ENCODE results near the gene C12orf57. TPM values are rescaled to one million over a fixed set of nuclear protein-coding genes. Genes with fewer than 3 reads are reported as not detected.

The C12orf57 gene
- total and polyA plus RNA-seq, 8 donors: 86.8 to 314 (median 105) TPM

DNA sequence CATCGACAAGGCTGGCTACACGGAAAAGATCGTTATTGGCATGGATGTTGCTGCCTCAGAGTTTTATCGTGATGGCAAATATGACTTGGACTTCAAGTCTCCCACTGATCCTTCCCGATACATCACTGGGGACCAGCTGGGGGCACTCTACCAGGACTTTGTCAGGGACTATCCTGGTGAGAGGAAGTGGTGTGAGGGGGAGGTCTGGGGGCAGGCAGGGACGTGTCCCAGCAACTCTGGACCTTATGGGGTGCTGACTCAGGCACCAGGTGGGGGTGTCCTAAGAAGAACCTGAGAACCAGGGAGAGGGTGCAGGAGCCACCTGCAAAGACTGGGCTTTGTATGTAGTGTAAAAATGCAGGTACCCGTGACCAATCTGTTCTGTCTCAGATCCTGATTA is 24.2 kb upstream of the C12orf57 start:
- TF ChIP-seq, protein P1, sequence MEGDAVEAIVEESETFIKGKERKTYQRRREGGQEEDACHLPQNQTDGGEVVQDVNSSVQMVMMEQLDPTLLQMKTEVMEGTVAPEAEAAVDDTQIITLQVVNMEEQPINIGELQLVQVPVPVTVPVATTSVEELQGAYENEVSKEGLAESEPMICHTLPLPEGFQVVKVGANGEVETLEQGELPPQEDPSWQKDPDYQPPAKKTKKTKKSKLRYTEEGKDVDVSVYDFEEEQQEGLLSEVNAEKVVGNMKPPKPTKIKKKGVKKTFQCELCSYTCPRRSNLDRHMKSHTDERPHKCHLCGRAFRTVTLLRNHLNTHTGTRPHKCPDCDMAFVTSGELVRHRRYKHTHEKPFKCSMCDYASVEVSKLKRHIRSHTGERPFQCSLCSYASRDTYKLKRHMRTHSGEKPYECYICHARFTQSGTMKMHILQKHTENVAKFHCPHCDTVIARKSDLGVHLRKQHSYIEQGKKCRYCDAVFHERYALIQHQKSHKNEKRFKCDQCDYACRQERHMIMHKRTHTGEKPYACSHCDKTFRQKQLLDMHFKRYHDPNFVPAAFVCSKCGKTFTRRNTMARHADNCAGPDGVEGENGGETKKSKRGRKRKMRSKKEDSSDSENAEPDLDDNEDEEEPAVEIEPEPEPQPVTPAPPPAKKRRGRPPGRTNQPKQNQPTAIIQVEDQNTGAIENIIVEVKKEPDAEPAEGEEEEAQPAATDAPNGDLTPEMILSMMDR (IDR thresholded peaks at IDR 0.05): no peak
- H3K27ac ChIP-seq: no peak overlapping the region
- no peak for ATAC-seq
- H3K9me3 ChIP-seq: no peaks in the 10 kb centered on the region
- 49 to 56% methylated on average over 7 of the region's 7 CpGs for WGBS, 2 donors
- peak in 2 of 6 donors; percentile 9 to 24 for DNase-seq
- intact Hi-C loops (cut with DNase I): no loop called here
- FAIRE-seq: no peak
- no peak overlapping the region for H3K4me3 ChIP-seq
- no peaks in the 10 kb centered on the region for H3K36me3 ChIP-seq
- peaks cover 1 to 2% (median 2%) of the 10 kb centered on the region in 3 donors for H3K4me1 ChIP-seq
- H3K27me3 ChIP-seq: no peaks in the 10 kb centered on the region

DNA sequence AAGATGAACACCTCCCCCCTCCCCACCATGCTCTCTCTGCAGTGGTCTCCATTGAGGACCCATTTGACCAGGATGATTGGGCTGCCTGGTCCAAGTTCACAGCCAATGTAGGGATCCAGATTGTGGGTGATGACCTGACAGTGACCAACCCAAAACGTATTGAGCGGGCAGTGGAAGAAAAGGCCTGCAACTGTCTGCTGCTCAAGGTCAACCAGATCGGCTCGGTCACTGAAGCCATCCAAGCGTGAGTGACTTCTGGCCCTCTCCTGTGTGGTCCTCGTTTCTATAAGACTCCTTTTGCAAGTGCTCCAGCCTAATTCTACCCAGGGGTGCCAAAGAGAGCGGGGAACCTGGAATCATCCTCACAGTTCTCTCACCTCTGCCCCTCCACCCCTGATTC is 22.3 kb upstream of the C12orf57 start:
- intact Hi-C loops (cut with DNase I): loop anchor here in 1 of 3 donors (10.0 kb wide), 1 partner anchor 173 kb away; the partner anchor contains the start of gene C1R
- DNase-seq: peak in 1 of 6 donors; percentile 6
- no peak overlapping the region for H3K27ac ChIP-seq
- H3K36me3 ChIP-seq: no peaks in the 10 kb centered on the region
- ATAC-seq: no peak
- 42 to 49% methylated on average over 7 of the region's 7 CpGs for WGBS, 2 donors
- no peak for FAIRE-seq
- H3K4me3 ChIP-seq: no peak overlapping the region
- H3K4me1 ChIP-seq: peaks cover 3 to 19% (median 9%) of the 10 kb centered on the region in 3 donors
- H3K9me3 ChIP-seq: no peaks in the 10 kb centered on the region
- TF ChIP-seq, protein P1 (IDR thresholded peaks at IDR 0.05): no peak
- no peaks in the 10 kb centered on the region for H3K27me3 ChIP-seq

DNA sequence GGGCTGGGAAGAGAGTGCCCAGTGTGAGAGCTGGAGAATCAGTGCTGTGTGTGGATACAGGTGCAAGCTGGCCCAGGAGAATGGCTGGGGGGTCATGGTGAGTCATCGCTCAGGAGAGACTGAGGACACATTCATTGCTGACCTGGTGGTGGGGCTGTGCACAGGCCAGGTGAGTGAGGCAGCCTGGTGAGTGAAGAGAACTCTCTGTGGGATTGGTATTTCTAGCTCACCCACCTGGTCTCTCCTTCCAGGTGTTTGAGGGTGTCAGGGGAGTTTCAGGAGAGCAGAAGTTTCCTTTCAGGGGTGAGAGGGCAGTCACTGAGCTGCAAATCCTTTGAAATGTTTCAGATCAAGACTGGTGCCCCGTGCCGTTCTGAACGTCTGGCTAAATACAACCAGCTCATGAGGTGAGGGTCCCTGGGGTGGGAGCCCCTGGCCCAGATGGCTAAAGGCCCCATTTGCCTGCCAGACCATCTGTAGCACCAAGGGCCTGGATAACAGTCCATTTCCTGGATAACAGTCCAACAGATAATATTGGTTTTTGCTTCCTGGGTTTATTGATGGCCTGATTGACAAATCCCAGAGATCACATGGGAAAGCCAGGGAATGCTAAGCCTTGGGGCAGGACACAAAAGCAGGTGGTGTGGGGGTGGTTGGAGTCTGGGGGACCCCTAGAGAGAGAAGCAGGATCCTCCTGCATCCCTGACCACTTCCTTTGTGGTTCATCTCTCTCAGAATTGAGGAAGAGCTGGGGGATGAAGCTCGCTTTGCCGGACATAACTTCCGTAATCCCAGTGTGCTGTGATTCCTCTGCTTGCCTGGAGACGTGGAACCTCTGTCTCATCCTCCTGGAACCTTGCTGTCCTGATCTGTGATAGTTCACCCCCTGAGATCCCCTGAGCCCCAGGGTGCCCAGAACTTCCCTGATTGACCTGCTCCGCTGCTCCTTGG is 21.6 kb upstream of the C12orf57 start:
- Histone ChIP-seq H3K4me3 (no peak overlapping the region), H3K9me3 (no peaks in the 10 kb centered on the region), H3K4me1 (peaks cover 3 to 24% (median 9%) of the 10 kb centered on the region in 3 donors), H3K27ac (no peak overlapping the region), H3K27me3 (no peaks in the 10 kb centered on the region), H3K36me3 (no peaks in the 10 kb centered on the region)
- no peak for ATAC-seq
- TF ChIP-seq, protein P1 (IDR thresholded peaks at IDR 0.05): no peak
- WGBS, 2 donors: 60 to 75% methylated on average over 9 of the region's 9 CpGs
- no peak for FAIRE-seq
- intact Hi-C loops (cut with DNase I): loop anchor here in 1 of 3 donors (10.0 kb wide), 1 partner anchor 173 kb away; the partner anchor contains the start of gene C1R
- DNase-seq: peak in 1 of 6 donors; percentile 23

DNA sequence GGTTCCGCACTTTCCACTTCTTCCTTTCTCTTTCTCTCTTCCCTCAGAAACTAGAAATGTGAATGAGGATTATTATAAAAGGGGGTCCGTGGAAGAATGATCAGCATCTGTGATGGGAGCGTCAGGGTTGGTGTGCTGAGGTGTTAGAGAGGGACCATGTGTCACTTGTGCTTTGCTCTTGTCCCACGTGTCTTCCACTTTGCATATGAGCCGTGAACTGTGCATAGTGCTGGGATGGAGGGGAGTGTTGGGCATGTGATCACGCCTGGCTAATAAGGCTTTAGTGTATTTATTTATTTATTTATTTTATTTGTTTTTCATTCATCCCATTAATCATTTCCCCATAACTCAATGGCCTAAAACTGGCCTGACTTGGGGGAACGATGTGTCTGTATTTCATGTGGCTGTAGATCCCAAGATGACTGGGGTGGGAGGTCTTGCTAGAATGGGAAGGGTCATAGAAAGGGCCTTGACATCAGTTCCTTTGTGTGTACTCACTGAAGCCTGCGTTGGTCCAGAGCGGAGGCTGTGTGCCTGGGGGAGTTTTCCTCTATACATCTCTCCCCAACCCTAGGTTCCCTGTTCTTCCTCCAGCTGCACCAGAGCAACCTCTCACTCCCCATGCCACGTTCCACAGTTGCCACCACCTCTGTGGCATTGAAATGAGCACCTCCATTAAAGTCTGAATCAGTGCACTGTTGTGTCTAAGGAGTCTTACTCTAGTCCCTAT is 20.7 kb upstream of the C12orf57 start:
- intact Hi-C loops (cut with DNase I): loop anchor here in 1 of 3 donors (10.0 kb wide), 1 partner anchor 172 kb away; the partner anchor contains the start of gene C1R
- Histone ChIP-seq H3K27me3 (no peaks in the 10 kb centered on the region), H3K9me3 (no peaks in the 10 kb centered on the region), H3K4me3 (no peak overlapping the region), H3K27ac (no peak overlapping the region), H3K4me1 (peaks cover 3 to 24% (median 9%) of the 10 kb centered on the region in 3 donors), H3K36me3 (no peaks in the 10 kb centered on the region)
- TF ChIP-seq, protein P1 (IDR thresholded peaks at IDR 0.05): no peak
- no peak for ATAC-seq
- WGBS, 2 donors: 56 to 65% methylated on average over 10 of the region's 10 CpGs
- FAIRE-seq: no peak
- DNase-seq: peak in 1 of 6 donors; percentile 10
